ENCODE data around the gene KRTAP2-2. TPM values are rescaled to one million over a fixed set of nuclear protein-coding genes. Genes with fewer than 3 reads are reported as not detected.
"Not testable (repeated sequence)": the region's sequence is repeated elsewhere in the genome, so short reads cannot be mapped to it uniquely, and the experiment has no call there.

KRTAP2-2 gene
- total RNA-seq (2012; rRNA removed) (not detected in 2 replicates), polyA plus RNA-seq (2012; rRNA removed) (0.17 TPM in 1 of 2 replicates, not detected in the other), Bru-seq, nascent RNA (not detected), BruChase-seq, experiment 1, labeled RNA remaining after a 6-hour chase (not detected), BruChase-seq, experiment 2, labeled RNA remaining after a 2-hour chase (percentile 22 among the genes with signal in this experiment)
- not detected in 2 replicates for polyA plus RNA-seq (2012; cell fraction: cytosol; rRNA removed)
- 0.77 TPM in 1 of 2 replicates, not detected in the other for polyA plus RNA-seq (2012; cell fraction: nucleus; rRNA removed; ENCODE audit: low replicate concordance)
- long read RNA-seq, partial matches to known transcripts = 0 of 1 reads
- long read RNA-seq, other reads (novel, unspliced or antisense) = 0 of 1 reads

GRCh38 chr17:41055130-41055529 is at the start of gene KRTAP2-2:
Gene KRTAP2-2, minus strand, starts transcription at chr17:41055230. Its CDS starts 19 bp downstream, at chr17:41055211.
- H3K4me3 ChIP-seq (ENCODE audit: insufficient read depth, low read depth, low read length); H4K20me1 ChIP-seq (ENCODE audit: insufficient read depth, low read length); POLR2A ChIA-PET (ENCODE audit: unreplicated experiment); ATAC-seq (ENCODE audit: low read depth); H3K9me1 ChIP-seq (ENCODE audit: insufficient read depth, low read length); H3K79me1 ChIP-seq (ENCODE audit: low read depth in 1 of 2, low read length in 2 of 2); in situ Hi-C loops (cut with MboI; ENCODE audit: low sequenced_read_pairs); H3K27ac ChIP-seq (ENCODE audit: insufficient read depth, low read length); H3K36me3 ChIP-seq (ENCODE audit: control insufficient read depth, insufficient read depth, low read length); BruUV-seq (replicated peaks); H2AK9ac ChIP-seq (replicated peaks; ENCODE audit: low read depth, low read length, poor library complexity); DNase-seq; dilution Hi-C loops (cut with HindIII; ENCODE audit: low sequenced_read_pairs, unreplicated experiment); H2AFZ ChIP-seq (replicated peaks; ENCODE audit: low read length, poor library complexity); H3K9ac ChIP-seq (ENCODE audit: low read depth, low read length); H3K9me3 ChIP-seq (ENCODE audit: control insufficient read depth, insufficient read depth, low read length); CTCF ChIA-PET; H3K4me1 ChIP-seq (ENCODE audit: control insufficient read depth, insufficient read depth, low read length); H3K4me2 ChIP-seq (ENCODE audit: low read depth, low read length); H3K23ac ChIP-seq (ENCODE audit: low read depth, low read length); H3K27me3 ChIP-seq (ENCODE audit: control insufficient read depth, insufficient read depth, low read length): not testable (repeated sequence)
- H4K5ac ChIP-seq (ENCODE audit: low read depth, low read length) = peak within 1 kb of the TSS; percentile 42; the same call in 1 of the 2 replicates
- peak within 1 kb of the TSS; percentile 12 to 20; a peak in 2 of 4 replicates for H4K8ac ChIP-seq (ENCODE audit: low read depth in 2 of 2, low read length in 2 of 2)
- peak within 1 kb of the TSS; percentile 72 for H4K91ac ChIP-seq (ENCODE audit: insufficient read depth, low read depth, low read length)
- H2BK120ac ChIP-seq (ENCODE audit: low read depth, low read length) = peak within 1 kb of the TSS; percentile 45
- peak within 1 kb of the TSS; percentile 60; the same call in 1 of the 2 replicates for H3K18ac ChIP-seq (ENCODE audit: low read depth, low read length)
- no CpG with 5 or more reads among the region's 6 CpGs for WGBS, 2 experiments (ENCODE audit: extremely low coverage in 2 of 2, insufficient read length in 1 of 2)
- H3K4ac ChIP-seq (ENCODE audit: low read depth, low read length) = peak within 1 kb of the TSS; percentile 49
- H2BK15ac ChIP-seq (ENCODE audit: low read depth, low read length) = peak within 1 kb of the TSS; percentile 87; the same call in 1 of the 3 replicates
- peak within 1 kb of the TSS; percentile 50; the same call in 1 of the 2 replicates for H3K56ac ChIP-seq (ENCODE audit: extremely low read depth, insufficient read depth, low read length)
- peak within 1 kb of the TSS; percentile 74 for H2AK5ac ChIP-seq (ENCODE audit: low read depth, low read length)
- H2BK20ac ChIP-seq (ENCODE audit: low read depth, low read length) = peak within 1 kb of the TSS; percentile 75
- H3K14ac ChIP-seq (replicated peaks; ENCODE audit: low read depth, low read length) = 0 out of 2 replicates have a peak within 1 kb of the TSS, but pooled peaks have one; percentile 25
- H2BK5ac ChIP-seq (ENCODE audit: low read depth, low read length, poor library complexity, severe bottlenecking) = peak within 1 kb of the TSS; percentile 61
- intact Hi-C loops (cut with micrococcal nuclease) = loop anchor here (5.0 kb wide), 1 partner anchor 98 kb away; no protein-coding TSS in a partner anchor

Measured in IMR-90 (cell line).